Measurements from ENCODE around the gene TACC3.

DNA sequence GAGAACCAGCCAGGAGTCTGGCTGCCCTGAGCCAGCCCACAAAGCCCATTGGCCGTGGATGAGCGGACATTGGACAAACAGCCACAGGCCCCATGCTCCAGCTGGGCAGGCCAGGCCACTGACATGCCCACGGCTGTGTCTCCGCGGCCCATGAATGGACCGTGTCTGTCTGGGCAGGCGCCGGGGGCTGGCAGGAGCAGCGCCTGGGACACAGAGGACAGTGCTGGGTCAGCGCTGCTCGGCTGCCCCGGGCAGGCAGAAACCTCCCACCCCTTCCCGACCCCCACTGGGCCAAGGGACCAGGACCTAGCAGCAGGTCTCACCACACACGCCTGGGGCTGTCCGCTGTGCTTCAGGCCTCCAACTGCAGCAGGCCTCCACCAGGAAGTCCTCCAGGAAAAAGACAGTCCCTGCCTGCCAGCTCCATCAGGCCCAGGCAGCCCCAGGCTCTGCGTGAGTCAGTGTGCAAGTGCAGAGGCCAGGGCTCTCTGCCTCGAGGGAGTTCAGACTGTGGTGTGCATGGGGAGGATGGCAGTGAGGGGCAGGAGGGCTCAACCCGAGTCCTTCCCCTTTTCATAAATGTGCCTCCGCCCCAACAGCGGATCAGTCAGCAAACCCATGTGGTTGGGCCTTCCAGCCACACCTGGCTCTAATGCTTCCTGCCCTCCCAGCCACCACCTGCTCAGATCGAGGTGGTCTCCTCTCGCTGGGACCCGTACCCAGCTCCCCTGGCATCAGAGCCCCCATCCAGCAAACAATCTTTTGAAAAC lies 54.6 kb downstream of the TACC3 start:
- no peak for TF ChIP-seq EZH2phosphoT487 (IDR thresholded peaks at IDR 0.05; ENCODE audit: borderline replicate concordance, low read length)
- TF ChIP-seq CTCF (conservative IDR thresholded peaks at IDR 0.05; ENCODE audit: low read depth, low read length): no peak

Data from PC-3 (cell line).